Measurements from ENCODE around the gene GTSE1.

Gene GTSE1

GRCh38 chr22:46351131-46351735, 54.6 kb downstream of the GTSE1 start:
- Histone ChIP-seq H3K36me3 (ENCODE audit: control insufficient read depth in 1 of 2, insufficient read depth in 2 of 2, low read depth in 1 of 2, low read length in 2 of 2) (peaks cover 89 to 96% of the 10 kb centered on the region in 2 experiments), H3K9ac (ENCODE audit: low read length) (no peak overlapping the region), H2AFZ (ENCODE audit: low read depth, low read length) (no peak overlapping the region), H2BK120ac (ENCODE audit: low read depth, low read length) (no peak overlapping the region), H3K4ac (ENCODE audit: low read depth in 1 of 2, low read length in 2 of 2) (no peak overlapping the region), H3K23ac (ENCODE audit: low read length in 2 of 2) (no peak overlapping the region), H3K79me1 (replicated peaks; ENCODE audit: low read length, poor library complexity, severe bottlenecking) (peaks cover 55% of the 10 kb centered on the region), H3K27me3 (ENCODE audit: control insufficient read depth in 1 of 2, insufficient read depth in 1 of 2, low read length in 2 of 2) (no peaks in the 10 kb centered on the region), H3K4me3 (ENCODE audit: insufficient read depth in 1 of 2, low read depth in 1 of 2, low read length in 2 of 2) (no peak overlapping the region), H3K4me1 (ENCODE audit: control insufficient read depth, insufficient read depth, low read depth, low read length) (peaks cover 25% of the 10 kb centered on the region), H4K91ac (ENCODE audit: low read length) (no peak overlapping the region), H3K18ac (ENCODE audit: low read depth in 1 of 2, low read length in 2 of 2) (no peak overlapping the region), H2AK5ac (ENCODE audit: low read length, severe bottlenecking) (no peak overlapping the region), H4K8ac (ENCODE audit: low read length) (no peak overlapping the region), H2BK15ac (ENCODE audit: low read depth, poor library complexity, severe bottlenecking) (no peak overlapping the region), H3K4me2 (ENCODE audit: low read length, poor library complexity, severe bottlenecking) (no peak overlapping the region), H3K14ac (ENCODE audit: low read length in 2 of 2) (no peak overlapping the region), H3K27ac (ENCODE audit: low read length, poor library complexity, severe bottlenecking) (no peak overlapping the region), H2BK12ac (ENCODE audit: low read length in 2 of 2) (no peak overlapping the region), H2BK5ac (ENCODE audit: low read depth, low read length, poor library complexity, severe bottlenecking) (no peak overlapping the region), H3K9me3 (ENCODE audit: control insufficient read depth, low read length) (no peaks in the 10 kb centered on the region)
- whole genome bisulfite sequencing = 95% methylated on average over 28 of the region's 28 CpGs
- no peak for DNase-seq

GRCh38 chr22:46351767-46352166, 55.1 kb downstream of the GTSE1 start:
- Histone ChIP-seq H3K18ac (ENCODE audit: low read depth in 1 of 2, low read length in 2 of 2) (no peak overlapping the region), H3K9ac (ENCODE audit: low read length) (no peak overlapping the region), H4K8ac (ENCODE audit: low read length) (no peak overlapping the region), H2BK5ac (ENCODE audit: low read depth, low read length, poor library complexity, severe bottlenecking) (no peak overlapping the region), H3K4me3 (ENCODE audit: insufficient read depth in 1 of 2, low read depth in 1 of 2, low read length in 2 of 2) (no peak overlapping the region), H4K91ac (ENCODE audit: low read length) (no peak overlapping the region), H3K4me1 (ENCODE audit: control insufficient read depth, insufficient read depth, low read depth, low read length) (peaks cover 25% of the 10 kb centered on the region), H3K27ac (ENCODE audit: low read length, poor library complexity, severe bottlenecking) (no peak overlapping the region), H3K14ac (ENCODE audit: low read length in 2 of 2) (no peak overlapping the region), H2AK5ac (ENCODE audit: low read length, severe bottlenecking) (no peak overlapping the region), H3K4ac (ENCODE audit: low read depth in 1 of 2, low read length in 2 of 2) (no peak overlapping the region), H2BK15ac (ENCODE audit: low read depth, poor library complexity, severe bottlenecking) (no peak overlapping the region), H2BK120ac (ENCODE audit: low read depth, low read length) (no peak overlapping the region), H3K4me2 (ENCODE audit: low read length, poor library complexity, severe bottlenecking) (no peak overlapping the region), H3K9me3 (ENCODE audit: control insufficient read depth, low read length) (no peaks in the 10 kb centered on the region), H3K79me1 (replicated peaks; ENCODE audit: low read length, poor library complexity, severe bottlenecking) (peaks cover 50% of the 10 kb centered on the region), H3K23ac (ENCODE audit: low read length in 2 of 2) (no peak overlapping the region), H2BK12ac (ENCODE audit: low read length in 2 of 2) (no peak overlapping the region), H2AFZ (ENCODE audit: low read depth, low read length) (no peak overlapping the region), H3K36me3 (ENCODE audit: control insufficient read depth in 1 of 2, insufficient read depth in 2 of 2, low read depth in 1 of 2, low read length in 2 of 2) (peaks cover 90 to 93% of the 10 kb centered on the region in 2 experiments), H3K27me3 (ENCODE audit: control insufficient read depth in 1 of 2, insufficient read depth in 1 of 2, low read length in 2 of 2) (no peaks in the 10 kb centered on the region)
- WGBS = 96% methylated on average over 23 of the region's 23 CpGs
- DNase-seq = no peak

GRCh38 chr22:46352276-46352675, 55.6 kb downstream of the GTSE1 start:
- no peak overlapping the region for H3K14ac ChIP-seq (ENCODE audit: low read length in 2 of 2)
- no peak overlapping the region for H3K4me2 ChIP-seq (ENCODE audit: low read length, poor library complexity, severe bottlenecking)
- H3K4ac ChIP-seq (ENCODE audit: low read depth in 1 of 2, low read length in 2 of 2) = no peak overlapping the region
- no peak overlapping the region for H2AFZ ChIP-seq (ENCODE audit: low read depth, low read length)
- H2BK15ac ChIP-seq (ENCODE audit: low read depth, poor library complexity, severe bottlenecking) = no peak overlapping the region
- no peak overlapping the region for H4K91ac ChIP-seq (ENCODE audit: low read length)
- peak overlapping the region; percentile 11 for H3K27ac ChIP-seq (ENCODE audit: low read length, poor library complexity, severe bottlenecking)
- no peak overlapping the region for H2BK12ac ChIP-seq (ENCODE audit: low read length in 2 of 2)
- H3K27me3 ChIP-seq (ENCODE audit: control insufficient read depth in 1 of 2, insufficient read depth in 1 of 2, low read length in 2 of 2) = no peaks in the 10 kb centered on the region
- no peak overlapping the region for H2BK5ac ChIP-seq (ENCODE audit: low read depth, low read length, poor library complexity, severe bottlenecking)
- peaks cover 90 to 91% of the 10 kb centered on the region in 2 experiments for H3K36me3 ChIP-seq (ENCODE audit: control insufficient read depth in 1 of 2, insufficient read depth in 2 of 2, low read depth in 1 of 2, low read length in 2 of 2)
- peaks cover 25% of the 10 kb centered on the region for H3K4me1 ChIP-seq (ENCODE audit: control insufficient read depth, insufficient read depth, low read depth, low read length)
- H3K9me3 ChIP-seq (ENCODE audit: control insufficient read depth, low read length) = no peaks in the 10 kb centered on the region
- peaks cover 48% of the 10 kb centered on the region for H3K79me1 ChIP-seq (replicated peaks; ENCODE audit: low read length, poor library complexity, severe bottlenecking)
- no peak overlapping the region for H3K18ac ChIP-seq (ENCODE audit: low read depth in 1 of 2, low read length in 2 of 2)
- over 99% methylated on average over 10 of the region's 10 CpGs for WGBS
- H2AK5ac ChIP-seq (ENCODE audit: low read length, severe bottlenecking) = peak overlapping the region; percentile 21
- H3K4me3 ChIP-seq (ENCODE audit: insufficient read depth in 1 of 2, low read depth in 1 of 2, low read length in 2 of 2) = no peak overlapping the region
- no peak overlapping the region for H3K23ac ChIP-seq (ENCODE audit: low read length in 2 of 2)
- H2BK120ac ChIP-seq (ENCODE audit: low read depth, low read length) = no peak overlapping the region
- H3K9ac ChIP-seq (ENCODE audit: low read length) = no peak overlapping the region
- no peak overlapping the region for H4K8ac ChIP-seq (ENCODE audit: low read length)
- no peak for DNase-seq

GRCh38 chr22:46352691-46353386, 56.2 kb downstream of the GTSE1 start:
- H3K36me3 ChIP-seq (ENCODE audit: control insufficient read depth in 1 of 2, insufficient read depth in 2 of 2, low read depth in 1 of 2, low read length in 2 of 2) = peaks cover 89 to 90% of the 10 kb centered on the region in 2 experiments
- no peak overlapping the region for H2BK15ac ChIP-seq (ENCODE audit: low read depth, poor library complexity, severe bottlenecking)
- DNase-seq = peak; percentile 18
- no peak overlapping the region for H3K18ac ChIP-seq (ENCODE audit: low read depth in 1 of 2, low read length in 2 of 2)
- peaks cover 25% of the 10 kb centered on the region for H3K4me1 ChIP-seq (ENCODE audit: control insufficient read depth, insufficient read depth, low read depth, low read length)
- peaks cover 42% of the 10 kb centered on the region for H3K79me1 ChIP-seq (replicated peaks; ENCODE audit: low read length, poor library complexity, severe bottlenecking)
- H2BK12ac ChIP-seq (ENCODE audit: low read length in 2 of 2) = no peak overlapping the region
- H2BK5ac ChIP-seq (ENCODE audit: low read depth, low read length, poor library complexity, severe bottlenecking) = no peak overlapping the region
- no peak overlapping the region for H4K8ac ChIP-seq (ENCODE audit: low read length)
- no peak overlapping the region for H3K4me3 ChIP-seq (ENCODE audit: insufficient read depth in 1 of 2, low read depth in 1 of 2, low read length in 2 of 2)
- 93% methylated on average over 20 of the region's 20 CpGs for WGBS
- no peak overlapping the region for H3K4ac ChIP-seq (ENCODE audit: low read depth in 1 of 2, low read length in 2 of 2)
- H2AFZ ChIP-seq (ENCODE audit: low read depth, low read length) = no peak overlapping the region
- no peak overlapping the region for H3K23ac ChIP-seq (ENCODE audit: low read length in 2 of 2)
- H4K91ac ChIP-seq (ENCODE audit: low read length) = no peak overlapping the region
- no peak overlapping the region for H3K9ac ChIP-seq (ENCODE audit: low read length)
- no peak overlapping the region for H3K14ac ChIP-seq (ENCODE audit: low read length in 2 of 2)
- no peaks in the 10 kb centered on the region for H3K9me3 ChIP-seq (ENCODE audit: control insufficient read depth, low read length)
- peak overlapping the region; percentile 12 for H3K27ac ChIP-seq (ENCODE audit: low read length, poor library complexity, severe bottlenecking)
- no peak overlapping the region for H2BK120ac ChIP-seq (ENCODE audit: low read depth, low read length)
- no peak overlapping the region for H2AK5ac ChIP-seq (ENCODE audit: low read length, severe bottlenecking)
- no peaks in the 10 kb centered on the region for H3K27me3 ChIP-seq (ENCODE audit: control insufficient read depth in 1 of 2, insufficient read depth in 1 of 2, low read length in 2 of 2)
- no peak overlapping the region for H3K4me2 ChIP-seq (ENCODE audit: low read length, poor library complexity, severe bottlenecking)
